Fibroblast of villous mesenchyme (primary cell): ENCODE measurements around the gene CBX1. TPM values are rescaled to one million over a fixed set of nuclear protein-coding genes. Genes with fewer than 3 reads are reported as not detected.

Source experiments
- DNase-seq: peaks from one replicate; pipeline ENCODE4 v3.0.0-alpha.2; 2010; ENCODE audit warnings: low read depth
- H3K4me3 ChIP-seq: 2 replicates; pipeline ENCODE4 v1.5.1; 2011; ENCODE audit warnings: low read depth, mild to moderate bottlenecking, low read length
- small RNA-seq: library from RNA; depleted of rRNA; stranded (forward); fragments of <200 nt; gene quantifications from one replicate; pipeline ENCODE3, GENCODE V24; 2012
- total RNA-seq: library from RNA; depleted of rRNA; stranded (reverse); fragments of >200 nt; gene quantifications from 2 replicates; pipeline ENCODE4 v1.2.3, GENCODE V29; 2012
- TF ChIP-seq, protein P1 (sequence below): IDR thresholded peaks from 2 replicates; pipeline ENCODE4 v1.5.1; 2012; ENCODE audit warnings: low read depth, mild to moderate bottlenecking, low read length; ENCODE audit not compliant: insufficient read depth

The CBX1 gene
- total RNA-seq, 1 donor: 60.9 TPM

DNA sequence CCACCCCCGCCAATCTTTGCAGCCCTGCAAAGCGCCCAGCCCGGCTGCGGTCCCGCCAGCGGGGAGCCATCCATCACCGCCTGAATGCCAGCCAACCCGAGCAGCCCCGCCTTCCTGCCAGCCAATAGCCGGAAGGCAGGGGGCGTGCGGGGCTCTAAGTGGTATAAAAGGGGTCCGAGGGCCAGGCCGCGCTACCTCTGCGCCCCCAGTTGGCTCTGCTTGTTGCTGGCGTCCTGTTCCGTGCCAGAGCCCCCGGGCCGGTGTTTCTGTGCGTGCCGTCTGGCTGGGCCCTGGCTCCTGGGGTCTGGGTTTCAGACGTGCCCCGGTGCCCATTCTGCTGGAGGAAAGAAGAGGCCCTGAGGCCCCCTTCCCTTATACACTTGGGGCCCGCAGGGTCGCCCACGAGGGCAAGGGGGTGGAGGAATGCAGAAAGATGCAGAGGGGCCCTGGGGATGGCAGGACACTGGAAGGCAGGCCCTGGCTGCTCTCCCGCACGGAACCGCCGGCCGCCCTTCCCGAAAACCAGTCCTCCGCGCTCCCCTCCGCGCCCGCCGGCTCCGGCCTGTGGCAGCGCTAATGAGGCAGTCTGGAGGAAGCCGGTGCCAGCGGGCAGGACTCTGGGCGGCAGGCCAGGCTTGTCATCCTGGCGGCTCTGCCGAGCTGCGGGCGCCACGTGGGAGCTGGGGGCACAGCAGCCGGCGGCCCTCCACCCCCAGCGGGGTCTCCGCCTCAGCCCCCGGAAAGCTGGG is 77.7 kb downstream of the CBX1 start:
- no peak for DNase-seq
- TF ChIP-seq, protein P1, sequence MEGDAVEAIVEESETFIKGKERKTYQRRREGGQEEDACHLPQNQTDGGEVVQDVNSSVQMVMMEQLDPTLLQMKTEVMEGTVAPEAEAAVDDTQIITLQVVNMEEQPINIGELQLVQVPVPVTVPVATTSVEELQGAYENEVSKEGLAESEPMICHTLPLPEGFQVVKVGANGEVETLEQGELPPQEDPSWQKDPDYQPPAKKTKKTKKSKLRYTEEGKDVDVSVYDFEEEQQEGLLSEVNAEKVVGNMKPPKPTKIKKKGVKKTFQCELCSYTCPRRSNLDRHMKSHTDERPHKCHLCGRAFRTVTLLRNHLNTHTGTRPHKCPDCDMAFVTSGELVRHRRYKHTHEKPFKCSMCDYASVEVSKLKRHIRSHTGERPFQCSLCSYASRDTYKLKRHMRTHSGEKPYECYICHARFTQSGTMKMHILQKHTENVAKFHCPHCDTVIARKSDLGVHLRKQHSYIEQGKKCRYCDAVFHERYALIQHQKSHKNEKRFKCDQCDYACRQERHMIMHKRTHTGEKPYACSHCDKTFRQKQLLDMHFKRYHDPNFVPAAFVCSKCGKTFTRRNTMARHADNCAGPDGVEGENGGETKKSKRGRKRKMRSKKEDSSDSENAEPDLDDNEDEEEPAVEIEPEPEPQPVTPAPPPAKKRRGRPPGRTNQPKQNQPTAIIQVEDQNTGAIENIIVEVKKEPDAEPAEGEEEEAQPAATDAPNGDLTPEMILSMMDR: no peak
- peak overlapping the region; percentile 59 for H3K4me3 ChIP-seq

DNA sequence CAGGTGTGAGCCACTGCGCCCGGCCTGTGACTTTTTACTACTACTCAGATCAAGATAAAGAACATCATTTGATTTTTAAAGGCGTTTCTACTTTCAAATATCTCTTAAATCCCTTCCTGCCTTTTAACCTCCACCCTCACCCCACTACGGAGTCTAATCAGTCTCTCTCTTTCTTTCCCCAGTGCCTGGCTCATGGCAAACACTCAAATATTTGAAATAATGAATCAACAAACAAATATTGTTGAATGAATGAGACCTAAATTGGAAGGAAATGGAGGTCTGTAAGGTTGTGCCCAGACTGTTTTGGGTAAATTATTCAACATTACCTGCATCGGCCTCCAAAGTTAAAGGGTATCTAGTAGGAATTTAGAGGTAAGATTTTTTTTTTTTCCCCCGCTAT is 78.4 kb downstream of the CBX1 start:
- H3K4me3 ChIP-seq: no peak overlapping the region
- DNase-seq: no peak
- TF ChIP-seq, protein P1: no peak

DNA sequence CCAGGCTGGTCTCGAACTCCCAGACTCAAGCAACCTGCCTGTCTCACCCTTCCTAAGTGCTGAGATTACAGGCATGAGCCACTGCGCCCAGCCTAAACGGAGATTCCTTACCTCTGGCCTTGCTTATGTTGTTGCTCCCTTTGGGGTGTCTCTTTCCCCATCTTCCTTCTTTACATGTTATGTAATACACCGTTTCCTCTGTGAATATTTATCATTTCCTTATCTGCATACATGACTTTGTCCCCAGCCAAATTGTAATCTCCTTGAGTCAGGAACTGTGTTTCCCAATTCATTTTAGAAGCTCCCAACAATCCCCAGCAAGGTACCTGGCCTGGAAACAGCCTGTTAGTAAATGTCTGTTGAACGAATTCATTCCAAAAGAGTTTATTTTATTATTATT is 79.3 kb downstream of the CBX1 start:
- no peak for DNase-seq
- TF ChIP-seq, protein P1: no peak
- no peak overlapping the region for H3K4me3 ChIP-seq

Small RNA genes lying within 50 kb of the gene (small RNA-seq; reads per million reads assigned to genes)
- gene AC004477.2: not detected
- gene MIR152: 3,043 reads per million, percentile 99 among the genes with 10 or more reads in this experiment
- not detected for gene RNU6-1201P

Other genes with a start within 250 kb of the CBX1 start
- 0.64 and 2.2 TPM in 2 replicates for gene SP2, start 205.2 kb downstream of the CBX1 start, total RNA-seq
- 20.0 and 49.2 TPM in 2 replicates for gene PNPO, start 159.9 kb downstream of the CBX1 start, total RNA-seq
- not detected in 2 replicates for gene PRR15L, start 143.6 kb downstream of the CBX1 start, total RNA-seq
- 32.4 and 41.6 TPM in 2 replicates for gene CDK5RAP3, start 130.4 kb downstream of the CBX1 start, total RNA-seq
- 61.3 and 75.7 TPM in 2 replicates for gene COPZ2, start 63.7 kb downstream of the CBX1 start, total RNA-seq
- gene NFE2L1, start 53.1 kb downstream of the CBX1 start, total RNA-seq: 110 and 132 TPM in 2 replicates
- 12.9 and 19.0 TPM in 2 replicates for gene SNX11, start 6.3 kb upstream of the CBX1 start, total RNA-seq